NB4 (cell line): ENCODE data around the gene SCLT1.

Source experiments
- POLR2A ChIP-seq: IDR thresholded peaks from 2 replicates; pipeline ENCODE4 v1.6.1; 2011; ENCODE audit warnings: mild to moderate bottlenecking; ENCODE audit not compliant: insufficient read length; ENCODE audit errors: extremely low read depth
- TF ChIP-seq, protein P1 (sequence below): IDR thresholded peaks from one replicate; pipeline ENCODE4 v1.5.1; 2012; ENCODE audit warnings: low read depth, low read length

- TF ChIP-seq, protein P1, sequence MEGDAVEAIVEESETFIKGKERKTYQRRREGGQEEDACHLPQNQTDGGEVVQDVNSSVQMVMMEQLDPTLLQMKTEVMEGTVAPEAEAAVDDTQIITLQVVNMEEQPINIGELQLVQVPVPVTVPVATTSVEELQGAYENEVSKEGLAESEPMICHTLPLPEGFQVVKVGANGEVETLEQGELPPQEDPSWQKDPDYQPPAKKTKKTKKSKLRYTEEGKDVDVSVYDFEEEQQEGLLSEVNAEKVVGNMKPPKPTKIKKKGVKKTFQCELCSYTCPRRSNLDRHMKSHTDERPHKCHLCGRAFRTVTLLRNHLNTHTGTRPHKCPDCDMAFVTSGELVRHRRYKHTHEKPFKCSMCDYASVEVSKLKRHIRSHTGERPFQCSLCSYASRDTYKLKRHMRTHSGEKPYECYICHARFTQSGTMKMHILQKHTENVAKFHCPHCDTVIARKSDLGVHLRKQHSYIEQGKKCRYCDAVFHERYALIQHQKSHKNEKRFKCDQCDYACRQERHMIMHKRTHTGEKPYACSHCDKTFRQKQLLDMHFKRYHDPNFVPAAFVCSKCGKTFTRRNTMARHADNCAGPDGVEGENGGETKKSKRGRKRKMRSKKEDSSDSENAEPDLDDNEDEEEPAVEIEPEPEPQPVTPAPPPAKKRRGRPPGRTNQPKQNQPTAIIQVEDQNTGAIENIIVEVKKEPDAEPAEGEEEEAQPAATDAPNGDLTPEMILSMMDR, result no peak
- no peak for TF ChIP-seq POLR2A
Observed at GRCh38 chr4:128916832-128917231, 176.5 kb downstream of the SCLT1 start.
